AG04450 (cell line): ENCODE results near the gene AGBL3. TPM values are rescaled to one million over a fixed set of nuclear protein-coding genes. Genes with fewer than 3 reads are reported as not detected.
"Not testable (repeated sequence)": the region's sequence is repeated elsewhere in the genome, so short reads cannot be mapped to it uniquely, and the experiment has no call there.

ENCODE experiments used
- CTCF ChIA-PET: fragments of 300-600, 350-600 bp; formaldehyde crosslinking; extraction: SDS; loops from one replicate; lab custom pipeline; 2022; ENCODE audit warnings: antibody characterized with exemption, inconsistent platforms; lab: Charles Lee
- POLR2A ChIA-PET: fragments of 350-600 bp; formaldehyde crosslinking; extraction: SDS; loops from one replicate; lab custom pipeline; 2021; ENCODE audit warnings: antibody characterized with exemption, inconsistent platforms; lab: Yijun Ruan, JAX
- DNase-seq: peaks from one replicate; pipeline ENCODE4 v3.0.0-alpha.2; 2011; ENCODE audit warnings: low read depth, low spot score
- H3K27ac ChIP-seq: one replicate; pipeline ENCODE4 v1.5.1; 2012; ENCODE audit warnings: low read depth, low read length, control low read depth
- H3K27me3 ChIP-seq: one replicate; pipeline ENCODE4 v1.6.0; 2012; ENCODE audit warnings: low read length; ENCODE audit not compliant: control insufficient read depth, insufficient read depth
- H3K4me3 ChIP-seq: 2 replicates; pipeline ENCODE4 v1.5.1; 2011; ENCODE audit warnings: mild to moderate bottlenecking, low read depth, low read length, control low read depth
- H3K9me3 ChIP-seq: 2 replicates; pipeline ENCODE4 v1.5.1; 2012; ENCODE audit warnings: low read length; ENCODE audit not compliant: control insufficient read depth, insufficient read depth
- CTCF ChIP-seq: IDR thresholded peaks from 2 replicates; pipeline ENCODE4 v1.5.1; 2011; ENCODE audit warnings: low read depth, low read length, control low read depth, inconsistent platforms
- polyA plus RNA-seq: library from polyadenylated mRNA; depleted of rRNA; stranded (reverse); fragments of >200 nt; gene quantifications from 2 replicates; pipeline ENCODE4 v1.2.3, GENCODE V29; 2011

Gene AGBL3
- polyA plus RNA-seq, 1 experiment = 0.38 TPM

GRCh38 chr7:135169141-135169963 lies 183.0 kb downstream of the AGBL3 start:
- peak overlapping the region; percentile 78 for H3K4me3 ChIP-seq
- DNase-seq = no peak
- peak overlapping the region; percentile 97 for H3K27ac ChIP-seq
- peak; percentile 40 for TF ChIP-seq CTCF
- no peaks in the 10 kb centered on the region; the same call in 1 of the 2 replicates for H3K9me3 ChIP-seq
- CTCF ChIA-PET = interaction anchor here (0.6 to 2.7 kb wide), 3 partner anchors 9 to 485 kb away, joined by 4 to 15 read pairs (median 8); partner anchors contain the start of gene AGBL3
- H3K27me3 ChIP-seq = no peaks in the 10 kb centered on the region
- POLR2A ChIA-PET = interaction anchor here (0.9 to 2.0 kb wide), 3 partner anchors 9 to 54 kb away, joined by 3 to 12 read pairs (median 6); partner anchors contain the start of gene TMEM140

- no peak for DNase-seq
- no peaks in the 10 kb centered on the region; the same call in 1 of the 2 replicates for H3K9me3 ChIP-seq
- TF ChIP-seq CTCF = no peak
- H3K4me3 ChIP-seq = peak overlapping the region; percentile 78
- CTCF ChIA-PET = interaction anchor here (1.4 to 2.8 kb wide), 6 partner anchors 9 to 480 kb away, joined by 3 to 15 read pairs (median 10); partner anchors contain the start of genes AGBL3 and TMEM140
- POLR2A ChIA-PET = interaction anchor here (0.9 to 2.0 kb wide), 5 partner anchors 10 to 524 kb away, joined by 3 to 12 read pairs (median 3); partner anchors contain the start of genes BPGM and TMEM140
- no peaks in the 10 kb centered on the region for H3K27me3 ChIP-seq
- peak overlapping the region; percentile 97 for H3K27ac ChIP-seq
These were observed 183.6 kb downstream of the AGBL3 start for GRCh38 chr7:135169964-135170273.

GRCh38 chr7:135170274-135170997 lies 184.1 kb downstream of the AGBL3 start, which contains the start of gene CYREN:
TSS of gene CYREN (minus strand) at chr7:135170707. CDS start at chr7:135168922, 1,785 bp downstream.
- Histone ChIP-seq H3K4me3 (peak within 1 kb of the TSS; percentile 78), H3K27me3 (no peaks in the 10 kb centered on the region), H3K27ac (peak within 1 kb of the TSS; percentile 97), H3K9me3 (no peaks in the 10 kb centered on the region; the same call in 1 of the 2 replicates)
- DNase-seq = peak; percentile 74
- ChIA-PET CTCF (interaction anchor here (0.5 to 2.8 kb wide), 22 partner anchors 9 to 486 kb away, joined by 3 to 15 read pairs (median 4); partner anchors contain the start of genes AGBL3 and TMEM140), POLR2A (interaction anchor here (0.9 to 2.0 kb wide), 7 partner anchors 10 to 524 kb away, joined by 3 to 12 read pairs (median 4); partner anchors contain the start of genes AGBL3, BPGM and TMEM140)
- TF ChIP-seq CTCF = peak; percentile 65

- H3K27me3 ChIP-seq, H3K9me3 ChIP-seq, DNase-seq: not testable (repeated sequence)
- Histone ChIP-seq H3K27ac (peak overlapping the region; percentile 97), H3K4me3 (peak overlapping the region; percentile 78)
- ChIA-PET CTCF (interaction anchor here (0.6 to 2.8 kb wide), 25 partner anchors 9 to 1129 kb away, joined by 3 to 15 read pairs (median 4); partner anchors contain the start of genes AGBL3 and TMEM140), POLR2A (interaction anchor here (1.1 to 2.0 kb wide), 5 partner anchors 11 to 525 kb away, joined by 3 to 12 read pairs (median 4); partner anchors contain the start of genes AGBL3, BPGM and TMEM140)
These were observed 184.7 kb downstream of the AGBL3 start for GRCh38 chr7:135170998-135171481.

GRCh38 chr7:135171581-135172291 lies 185.4 kb downstream of the AGBL3 start:
- ChIA-PET POLR2A (interaction anchor here (1.3 to 2.0 kb wide), 3 partner anchors 22 to 185 kb away, joined by 4 to 6 read pairs (median 4); partner anchors contain the start of genes AGBL3 and TMEM140), CTCF (interaction anchor here (0.6 to 2.8 kb wide), 19 partner anchors 8 to 1130 kb away, joined by 3 to 15 read pairs (median 4); partner anchors contain the start of genes AGBL3 and TMEM140)
- DNase-seq, H3K9me3 ChIP-seq, H3K27me3 ChIP-seq, H3K4me3 ChIP-seq: not testable (repeated sequence)
- peak overlapping the region; percentile 74 for H3K27ac ChIP-seq

GRCh38 chr7:135173916-135174315 lies 187.6 kb downstream of the AGBL3 start:
- DNase-seq, POLR2A ChIA-PET, H3K4me3 ChIP-seq, H3K9me3 ChIP-seq, H3K27me3 ChIP-seq, H3K27ac ChIP-seq: not testable (repeated sequence)
- CTCF ChIA-PET = interaction anchor here (0.6 kb wide), 1 partner anchor 37 kb away, joined by 3 read pairs; the partner anchor contains the start of gene WDR91
